ENCODE results near the gene TRAPPC12.

The TRAPPC12 gene

GRCh38 chr2:3377279-3377611 lies 2.2 kb upstream of the TRAPPC12 start:
- H3K36me3 ChIP-seq = no peaks in the 10 kb centered on the region
- H3K4me3 ChIP-seq (ENCODE audit: low read depth, low read length) = peak overlapping the region; percentile 88
- H3K9me3 ChIP-seq = no peaks in the 10 kb centered on the region
- TF ChIP-seq, protein P1, sequence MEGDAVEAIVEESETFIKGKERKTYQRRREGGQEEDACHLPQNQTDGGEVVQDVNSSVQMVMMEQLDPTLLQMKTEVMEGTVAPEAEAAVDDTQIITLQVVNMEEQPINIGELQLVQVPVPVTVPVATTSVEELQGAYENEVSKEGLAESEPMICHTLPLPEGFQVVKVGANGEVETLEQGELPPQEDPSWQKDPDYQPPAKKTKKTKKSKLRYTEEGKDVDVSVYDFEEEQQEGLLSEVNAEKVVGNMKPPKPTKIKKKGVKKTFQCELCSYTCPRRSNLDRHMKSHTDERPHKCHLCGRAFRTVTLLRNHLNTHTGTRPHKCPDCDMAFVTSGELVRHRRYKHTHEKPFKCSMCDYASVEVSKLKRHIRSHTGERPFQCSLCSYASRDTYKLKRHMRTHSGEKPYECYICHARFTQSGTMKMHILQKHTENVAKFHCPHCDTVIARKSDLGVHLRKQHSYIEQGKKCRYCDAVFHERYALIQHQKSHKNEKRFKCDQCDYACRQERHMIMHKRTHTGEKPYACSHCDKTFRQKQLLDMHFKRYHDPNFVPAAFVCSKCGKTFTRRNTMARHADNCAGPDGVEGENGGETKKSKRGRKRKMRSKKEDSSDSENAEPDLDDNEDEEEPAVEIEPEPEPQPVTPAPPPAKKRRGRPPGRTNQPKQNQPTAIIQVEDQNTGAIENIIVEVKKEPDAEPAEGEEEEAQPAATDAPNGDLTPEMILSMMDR (IDR thresholded peaks at IDR 0.05; ENCODE audit: low read depth, low read length) = no peak
- peaks cover 7% of the 10 kb centered on the region; the same call in 1 of the 2 replicates for H3K4me1 ChIP-seq
- no peak for DNase-seq
- no peaks in the 10 kb centered on the region for H3K27me3 ChIP-seq

DNA sequence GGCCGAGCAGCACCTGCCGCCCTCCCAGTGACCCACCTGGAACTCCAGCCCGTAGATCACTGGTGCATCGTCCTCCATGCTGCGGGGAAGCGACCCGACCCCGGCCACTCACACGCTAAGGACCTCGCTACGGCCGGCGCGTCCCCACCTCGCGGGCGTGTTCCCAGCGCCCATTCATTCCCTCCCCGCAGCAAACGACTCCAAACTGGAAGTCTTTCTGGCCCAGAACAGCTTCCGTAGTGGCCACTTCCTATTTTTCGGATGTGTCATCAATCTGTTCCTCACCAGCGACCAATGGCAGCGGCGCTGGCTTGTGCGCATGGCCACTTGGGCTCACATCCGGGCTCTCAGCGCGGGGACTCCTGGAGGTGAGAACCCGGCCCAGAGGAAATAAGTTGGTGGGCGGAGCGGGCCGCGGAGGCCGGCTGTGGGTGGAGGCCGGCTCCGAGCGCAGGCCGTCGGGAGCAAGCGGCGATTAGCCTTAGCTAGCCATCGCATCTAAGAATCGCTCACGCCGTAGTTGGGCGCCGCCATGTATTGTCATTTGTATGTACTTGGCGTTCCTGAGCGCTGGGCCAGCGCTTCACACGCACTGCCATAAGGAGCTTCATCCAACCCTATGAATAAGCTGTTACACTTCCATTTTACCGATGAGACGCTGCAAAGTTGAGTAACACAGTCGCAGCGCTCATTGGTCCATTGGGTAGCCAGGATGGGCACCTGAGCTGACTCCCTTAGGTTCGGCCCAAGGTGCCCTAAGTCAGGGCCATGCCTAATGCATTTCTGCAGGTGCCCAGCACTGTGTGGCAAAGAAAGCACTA lies 1.7 kb upstream of the TRAPPC12 start, which contains the start of gene EIPR1:
Gene EIPR1 (minus strand): TSS at position 207 of the 821 bp plus-strand sequence. CDS start 129 bp downstream, at position 78.
- H3K36me3 ChIP-seq = no peaks in the 10 kb centered on the region
- no peaks in the 10 kb centered on the region for H3K27me3 ChIP-seq
- no peaks in the 10 kb centered on the region for H3K9me3 ChIP-seq
- DNase-seq = peak; percentile 98
- peaks cover 7% of the 10 kb centered on the region; the same call in 1 of the 2 replicates for H3K4me1 ChIP-seq
- peak within 1 kb of the TSS; percentile 88 for H3K4me3 ChIP-seq (ENCODE audit: low read depth, low read length)
- TF ChIP-seq, protein P1 (IDR thresholded peaks at IDR 0.05; ENCODE audit: low read depth, low read length) = no peak

- no peaks in the 10 kb centered on the region for H3K36me3 ChIP-seq
- TF ChIP-seq, protein P1 (IDR thresholded peaks at IDR 0.05; ENCODE audit: low read depth, low read length) = no peak
- H3K27me3 ChIP-seq = no peaks in the 10 kb centered on the region
- H3K4me1 ChIP-seq = peaks cover 7% of the 10 kb centered on the region; the same call in 1 of the 2 replicates
- DNase-seq = no peak
- H3K9me3 ChIP-seq = no peaks in the 10 kb centered on the region
- peak overlapping the region; percentile 80 for H3K4me3 ChIP-seq (ENCODE audit: low read depth, low read length)
Observed at GRCh38 chr2:3379339-3379646, 201 bp upstream of the TRAPPC12 start.

DNA sequence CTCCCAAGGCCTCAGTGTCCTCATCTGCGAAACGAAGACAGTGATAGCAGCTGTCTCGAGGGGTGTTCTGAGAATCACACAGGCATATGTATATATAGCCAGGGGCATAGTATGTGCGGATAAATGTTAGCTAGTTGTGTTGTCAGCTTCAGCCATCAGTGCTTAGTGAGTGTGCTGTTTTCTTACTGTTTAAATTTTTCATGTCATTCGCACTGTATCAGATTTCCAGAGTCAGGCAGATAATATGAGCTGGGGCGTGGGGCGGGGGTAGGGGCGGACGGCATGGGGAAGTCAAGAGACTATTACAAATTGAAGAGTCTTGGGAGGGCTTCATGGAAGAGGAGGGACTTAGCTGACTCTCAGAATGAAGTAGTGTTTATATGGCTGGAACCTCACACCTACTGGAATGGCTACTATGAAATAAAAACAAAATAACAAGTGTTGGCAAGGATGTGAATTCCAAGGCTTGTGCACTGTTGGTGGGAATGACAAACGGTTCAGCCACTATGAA lies 7.0 kb downstream of the TRAPPC12 start:
- Histone ChIP-seq H3K4me1 (no peaks in the 10 kb centered on the region), H3K9me3 (no peaks in the 10 kb centered on the region), H3K36me3 (peaks cover 39% of the 10 kb centered on the region), H3K4me3 (ENCODE audit: low read depth, low read length) (no peak overlapping the region), H3K27me3 (no peaks in the 10 kb centered on the region)
- TF ChIP-seq, protein P1 (IDR thresholded peaks at IDR 0.05; ENCODE audit: low read depth, low read length) = no peak
- DNase-seq = no peak

- Histone ChIP-seq H3K36me3 (peaks cover 39% of the 10 kb centered on the region), H3K9me3 (no peaks in the 10 kb centered on the region)
Observed at GRCh38 chr2:3387011-3387410, 7.5 kb downstream of the TRAPPC12 start.

More at GRCh38 chr2:3387011-3387410, 7.5 kb downstream of the TRAPPC12 start:
- Histone ChIP-seq H3K4me3 (ENCODE audit: low read depth, low read length) (no peak overlapping the region), H3K4me1 (no peaks in the 10 kb centered on the region), H3K27me3 (no peaks in the 10 kb centered on the region)
- DNase-seq = no peak
- TF ChIP-seq, protein P1 (IDR thresholded peaks at IDR 0.05; ENCODE audit: low read depth, low read length) = no peak
